Body of pancreas (tissue), 4 donors: Measurements from ENCODE around the gene WFDC5. TPM values are rescaled to one million over a fixed set of nuclear protein-coding genes. Genes with fewer than 3 reads are reported as not detected.
"Not testable (repeated sequence)": the region's sequence is repeated elsewhere in the genome, so short reads cannot be mapped to it uniquely, and the experiment has no call there.

Source experiments
- ATAC-seq: fragments of 150-250 bp; one replicate; pipeline ENCODE4 v1.9.1; 2016
- DNase-seq, 4 donors: peaks; one replicate each; pipeline ENCODE4 v3.0.0-alpha.2; 2019
- H3K27ac ChIP-seq, 4 donors: fragments of 200-600 bp; sonication (generic); 1 replicate in 3 of 4; 2 replicates in 1 of 4; pipeline versions ENCODE4 v1.5.1 to v1.6.1; 2016 to 2019; ENCODE audit warnings: mild to moderate bottlenecking in 1 of 4, mixed read lengths in 1 of 4, moderate library complexity in 1 of 4
- H3K27me3 ChIP-seq, 2 donors: fragments of 200-600 bp; sonication (generic); one replicate each; pipeline ENCODE4 v1.6.0; 2016; ENCODE audit warnings: mild to moderate bottlenecking in 1 of 2
- H3K36me3 ChIP-seq, 2 donors: fragments of 200-600 bp; sonication (generic); replicated peaks in 1 of 2; 2 replicates each; pipeline ENCODE4 v1.5.1; 2016; ENCODE audit warnings: low read depth in 2 of 2; ENCODE audit not compliant: insufficient read depth in 1 of 2
- H3K4me1 ChIP-seq: fragments of 200-600 bp; sonication (generic); one replicate; pipeline ENCODE4 v1.6.0; 2016
- H3K4me3 ChIP-seq, 2 donors: fragments of 200-600 bp; sonication (generic); 1 replicate in 1 of 2; 2 replicates in 1 of 2; pipeline ENCODE4 v1.5.1; 2016 to 2019
- H3K9me3 ChIP-seq, 3 donors: fragments of 200-600 bp; sonication (generic); 1 replicate in 2 of 3; 2 replicates in 1 of 3; pipeline ENCODE4 v1.5.1; 2016
- POLR2A ChIP-seq, 3 donors: fragments of 450-650 bp; IDR thresholded peaks; one replicate each; pipeline ENCODE4 v1.6.1; 2016; ENCODE audit warnings: antibody characterized with exemption in 3 of 3, mild to moderate bottlenecking in 2 of 3
- WGBS, 2 donors: methylation state at CpG; one replicate each; pipeline ENCODE4 v1.1.5; 2017; 5-methylcytosine and 5-hydroxymethylcytosine counted together
- intact Hi-C: fragments of 100-400 bp; cut with DNase I; formaldehyde crosslinking; loops from one replicate; pipeline ENCODE4 v1.15.1; 2023
- total RNA-seq, 2 donors: library from RNA; depleted of rRNA; stranded (reverse); fragments of >200 nt; gene quantifications; one replicate each; pipeline ENCODE4 v1.1.0, GENCODE V29; 2016
- TF ChIP-seq, protein P1 (sequence below), 7 experiments: fragments of 450-650 bp in 4 of 7; fragments of 200-600 bp in 3 of 7; sonication (generic) in 3 of 7; IDR thresholded peaks; one replicate each; pipeline ENCODE4 v1.5.1; 2016 to 2019; ENCODE audit warnings: antibody characterized with exemption in 7 of 7

WFDC5 gene
- total RNA-seq, 2 donors from 2014 or later, result not detected

- no peak for ATAC-seq
- DNase-seq, result no peak
- H3K9me3 ChIP-seq, result no peaks in the 10 kb centered on the region
- H3K4me3 ChIP-seq, result no peak overlapping the region
- TF ChIP-seq POLR2A (IDR thresholded peaks at IDR 0.05), result no peak
- TF ChIP-seq, protein P1, sequence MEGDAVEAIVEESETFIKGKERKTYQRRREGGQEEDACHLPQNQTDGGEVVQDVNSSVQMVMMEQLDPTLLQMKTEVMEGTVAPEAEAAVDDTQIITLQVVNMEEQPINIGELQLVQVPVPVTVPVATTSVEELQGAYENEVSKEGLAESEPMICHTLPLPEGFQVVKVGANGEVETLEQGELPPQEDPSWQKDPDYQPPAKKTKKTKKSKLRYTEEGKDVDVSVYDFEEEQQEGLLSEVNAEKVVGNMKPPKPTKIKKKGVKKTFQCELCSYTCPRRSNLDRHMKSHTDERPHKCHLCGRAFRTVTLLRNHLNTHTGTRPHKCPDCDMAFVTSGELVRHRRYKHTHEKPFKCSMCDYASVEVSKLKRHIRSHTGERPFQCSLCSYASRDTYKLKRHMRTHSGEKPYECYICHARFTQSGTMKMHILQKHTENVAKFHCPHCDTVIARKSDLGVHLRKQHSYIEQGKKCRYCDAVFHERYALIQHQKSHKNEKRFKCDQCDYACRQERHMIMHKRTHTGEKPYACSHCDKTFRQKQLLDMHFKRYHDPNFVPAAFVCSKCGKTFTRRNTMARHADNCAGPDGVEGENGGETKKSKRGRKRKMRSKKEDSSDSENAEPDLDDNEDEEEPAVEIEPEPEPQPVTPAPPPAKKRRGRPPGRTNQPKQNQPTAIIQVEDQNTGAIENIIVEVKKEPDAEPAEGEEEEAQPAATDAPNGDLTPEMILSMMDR (IDR thresholded peaks at IDR 0.05), result no peak
- no peak overlapping the region for H3K27ac ChIP-seq
- no peaks in the 10 kb centered on the region for H3K27me3 ChIP-seq
- intact Hi-C loops, result no loop called here
- H3K4me1 ChIP-seq, result no peaks in the 10 kb centered on the region
- no peaks in the 10 kb centered on the region for H3K36me3 ChIP-seq
Measured at GRCh38 chr20:45064812-45065211, 50.2 kb downstream of the WFDC5 start.

DNA sequence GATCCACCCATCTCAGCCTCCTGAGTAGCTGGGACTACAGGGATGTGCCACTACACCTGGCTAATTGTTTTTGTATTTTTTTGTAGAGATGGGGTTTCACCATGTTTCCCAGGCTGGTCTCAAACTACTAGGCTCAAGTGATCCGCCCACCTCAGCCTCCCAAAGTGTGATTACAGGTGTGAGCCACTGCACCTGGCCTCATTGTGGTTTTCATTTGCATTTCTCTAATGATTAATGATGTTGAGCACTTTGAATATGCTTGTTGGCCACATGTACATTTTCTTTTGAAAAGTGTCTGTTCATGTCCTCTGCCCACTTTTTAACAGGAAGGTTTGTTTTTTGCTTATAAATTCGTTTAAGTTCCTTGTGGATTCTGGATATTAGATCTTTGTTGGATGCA, 51.9 kb downstream of the WFDC5 start:
- DNase-seq, H3K36me3 ChIP-seq, H3K4me3 ChIP-seq, intact Hi-C loops, H3K27me3 ChIP-seq, ATAC-seq, H3K9me3 ChIP-seq, H3K4me1 ChIP-seq, H3K27ac ChIP-seq: not testable (repeated sequence)
- 80 to 88% methylated on average over 2 of the region's 2 CpGs for WGBS, 2 donors

DNA sequence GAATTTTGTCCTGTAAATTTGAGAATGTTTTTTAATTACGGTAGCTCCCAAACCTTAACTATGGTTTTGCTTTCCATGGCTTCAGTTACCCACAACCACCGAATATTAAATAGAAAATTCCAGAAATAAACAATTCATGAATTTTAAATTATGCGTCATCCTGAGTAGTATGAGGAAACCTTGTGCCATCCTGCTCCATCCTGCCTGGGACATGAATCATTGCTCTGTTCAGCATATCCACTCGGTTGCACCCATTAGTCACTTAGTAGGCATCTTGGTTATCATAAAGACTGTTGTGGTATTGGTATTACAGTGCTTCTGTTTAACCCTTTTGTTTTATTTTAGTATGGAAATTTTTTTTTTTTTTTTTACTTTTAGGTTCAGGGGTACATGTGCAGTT, 53.7 kb downstream of the WFDC5 start:
- Histone ChIP-seq H3K4me3 (no peak overlapping the region), H3K36me3 (no peaks in the 10 kb centered on the region), H3K4me1 (peaks cover 10% of the 10 kb centered on the region), H3K27ac (no peak overlapping the region), H3K27me3 (no peaks in the 10 kb centered on the region), H3K9me3 (no peaks in the 10 kb centered on the region)
- intact Hi-C loops, result no loop called here
- 87 to 91% methylated on average over 4 of the region's 4 CpGs for WGBS, 2 donors
- TF ChIP-seq POLR2A (IDR thresholded peaks at IDR 0.05), result no peak
- TF ChIP-seq, protein P1 (IDR thresholded peaks at IDR 0.05), result no peak
- no peak for DNase-seq
- ATAC-seq, result no peak

DNA sequence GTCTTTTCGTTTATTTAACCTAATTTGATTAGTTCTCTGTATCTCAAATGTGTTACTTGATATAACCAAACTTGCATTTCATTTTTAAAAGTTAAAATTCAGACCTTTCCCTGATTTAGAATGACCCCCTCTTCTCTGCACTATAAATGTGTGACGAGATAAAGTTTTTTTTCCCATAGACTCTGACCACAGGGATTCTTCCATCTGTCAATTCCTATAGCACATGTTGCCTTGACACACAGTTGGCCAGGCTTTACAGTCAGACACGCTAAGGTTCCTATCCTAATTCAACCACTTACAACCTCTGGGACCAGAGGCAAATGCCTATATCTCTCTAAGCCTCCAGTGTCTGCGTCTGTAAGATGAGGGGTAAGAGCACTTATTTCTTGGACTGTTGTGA, 54.7 kb downstream of the WFDC5 start:
- H3K27me3 ChIP-seq, result no peaks in the 10 kb centered on the region
- H3K27ac ChIP-seq, result no peak overlapping the region
- H3K4me1 ChIP-seq, result peaks cover 14% of the 10 kb centered on the region
- no peaks in the 10 kb centered on the region for H3K36me3 ChIP-seq
- intact Hi-C loops, result no loop called here
- no peaks in the 10 kb centered on the region for H3K9me3 ChIP-seq
- no peak for DNase-seq
- H3K4me3 ChIP-seq, result no peak overlapping the region
- 88 to 89% methylated on average over 4 of the region's 4 CpGs for WGBS, 2 donors
- TF ChIP-seq, protein P1 (IDR thresholded peaks at IDR 0.05), result no peak
- no peak for TF ChIP-seq POLR2A (IDR thresholded peaks at IDR 0.05)
- ATAC-seq, result no peak

Other genes starting within 250 kb of the WFDC5 start
- gene YWHAB, start 229.5 kb downstream of the WFDC5 start, total RNA-seq, result 10 to 100 TPM; 49.3 to 64.9 TPM
- 100 to 1,000 TPM in 1 of 2 donors, 10 to 100 TPM in 1; 41.8 to 105 TPM for gene PABPC1L, start 205.1 kb downstream of the WFDC5 start, total RNA-seq
- 10 to 100 TPM in 1 of 2 donors, 1 to 10 TPM in 1; 2.6 to 13.0 TPM for gene TOMM34, start 154.8 kb downstream of the WFDC5 start, total RNA-seq
- 10 to 100 TPM; 17.8 to 23.6 TPM for gene STK4, start 148.7 kb downstream of the WFDC5 start, total RNA-seq
- not detected for gene KCNS1, start 14.0 kb downstream of the WFDC5 start, total RNA-seq
- gene WFDC12, start 9.3 kb upstream of the WFDC5 start, total RNA-seq, result not detected
- not detected for gene PI3, start 59.7 kb upstream of the WFDC5 start, total RNA-seq
- gene SEMG1, start 91.9 kb upstream of the WFDC5 start, total RNA-seq, result not detected
- not detected for gene SEMG2, start 106.2 kb upstream of the WFDC5 start, total RNA-seq
- 10 to 100 TPM; 14.5 to 34.0 TPM for gene SLPI, start 139.4 kb upstream of the WFDC5 start, total RNA-seq
- 100 to 1,000 TPM; 306 to 837 TPM for gene RBPJL, start 191.7 kb upstream of the WFDC5 start, total RNA-seq
- 1 to 10 TPM; 4.9 to 5.3 TPM for gene MATN4, start 193.1 kb upstream of the WFDC5 start, total RNA-seq
- 10 to 100 TPM; 62.0 to 97.6 TPM for gene SDC4, start 233.2 kb upstream of the WFDC5 start, total RNA-seq
- 10 to 100 TPM; 14.2 to 15.3 TPM for gene SYS1, start 248.0 kb upstream of the WFDC5 start, total RNA-seq